Stimulated activated CD8-positive, alpha-beta memory T cell treated with anti-CD3 and anti-CD28 coated beads, Interleukin-4, amount 100 ng/mL, for 1 hour (primary cell): Measurements from ENCODE around the gene CDKAL1.
"Not testable (repeated sequence)": the region's sequence is repeated elsewhere in the genome, so short reads cannot be mapped to it uniquely, and the experiment has no call there.

Source experiments
- DNase-seq, 2 donors: peaks; one replicate each; pipeline ENCODE4 v3.0.0-alpha.2; 2020; ENCODE audit warnings: low read depth in 2 of 2, low spot score in 1 of 2

Gene CDKAL1

DNA sequence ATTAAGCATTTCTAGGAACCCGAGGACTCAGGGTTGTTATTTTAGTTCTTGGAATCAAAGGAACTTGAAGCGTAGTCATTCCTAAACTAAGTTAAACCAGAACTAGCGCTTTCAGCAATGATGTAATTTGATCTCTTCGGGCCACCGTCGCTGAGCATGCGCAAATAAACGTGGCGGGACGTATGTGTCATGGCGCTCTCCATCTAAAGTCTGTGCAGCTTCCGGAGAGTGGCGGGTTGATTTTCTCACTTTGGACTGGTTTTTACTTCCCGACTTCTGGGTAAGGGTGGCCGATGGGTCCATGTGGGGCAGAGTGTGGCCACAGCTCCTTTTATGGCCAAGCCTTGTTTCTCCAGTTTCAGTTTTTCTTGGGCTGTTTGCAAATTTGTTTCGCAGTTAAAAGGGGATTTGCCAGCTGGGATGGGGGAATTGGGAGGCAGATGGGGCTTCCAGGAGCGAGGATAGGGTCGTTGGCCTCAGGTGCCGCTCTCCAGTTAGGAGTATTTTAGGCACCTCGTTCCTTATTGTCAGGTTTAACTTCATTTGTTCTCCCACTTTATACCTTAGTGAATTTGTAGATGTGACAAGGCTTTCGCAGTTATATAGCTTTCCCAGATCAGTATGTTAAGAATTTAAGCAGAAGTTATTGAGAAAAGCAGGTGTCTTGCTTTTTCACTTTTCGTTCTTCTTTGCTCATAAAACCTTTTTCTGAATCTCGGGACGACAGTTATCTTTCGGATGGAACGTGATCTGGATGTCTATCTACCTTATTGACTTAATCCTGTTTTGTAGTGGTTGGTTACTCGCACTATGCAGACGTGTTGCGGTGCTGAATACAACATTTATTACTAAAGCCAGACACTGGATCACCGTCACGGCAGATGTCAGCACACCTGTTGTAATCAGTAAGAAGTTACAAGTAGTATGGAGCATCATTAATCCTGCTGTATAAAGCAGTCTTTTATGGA is at the start of gene CDKAL1:
Gene CDKAL1, plus strand, starts transcription at position 163 of the 968 bp plus-strand sequence. CDS start 11,894 bp downstream, outside the sequence.
- peak; percentile 67 to 77 for DNase-seq

DNA sequence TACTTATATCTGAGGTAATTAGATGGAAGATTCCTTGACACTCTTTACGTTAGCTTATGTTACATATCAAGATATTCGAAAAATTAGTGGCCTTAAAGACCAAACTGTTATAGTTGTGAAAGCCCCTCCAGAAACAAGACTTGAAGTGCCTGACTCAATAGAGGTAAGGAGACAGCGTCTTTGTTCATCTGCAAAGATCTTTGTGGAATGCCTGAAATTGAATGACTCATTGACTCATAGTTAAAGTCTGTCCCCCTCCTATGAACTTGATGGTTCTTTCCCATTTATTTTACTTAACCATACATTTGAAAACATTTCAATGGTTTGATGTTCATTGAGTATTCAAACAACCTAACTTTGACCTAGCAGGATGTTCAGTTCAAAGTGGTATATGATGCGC is 47.6 kb upstream of the CDKAL1 start:
- no peak for DNase-seq

DNA sequence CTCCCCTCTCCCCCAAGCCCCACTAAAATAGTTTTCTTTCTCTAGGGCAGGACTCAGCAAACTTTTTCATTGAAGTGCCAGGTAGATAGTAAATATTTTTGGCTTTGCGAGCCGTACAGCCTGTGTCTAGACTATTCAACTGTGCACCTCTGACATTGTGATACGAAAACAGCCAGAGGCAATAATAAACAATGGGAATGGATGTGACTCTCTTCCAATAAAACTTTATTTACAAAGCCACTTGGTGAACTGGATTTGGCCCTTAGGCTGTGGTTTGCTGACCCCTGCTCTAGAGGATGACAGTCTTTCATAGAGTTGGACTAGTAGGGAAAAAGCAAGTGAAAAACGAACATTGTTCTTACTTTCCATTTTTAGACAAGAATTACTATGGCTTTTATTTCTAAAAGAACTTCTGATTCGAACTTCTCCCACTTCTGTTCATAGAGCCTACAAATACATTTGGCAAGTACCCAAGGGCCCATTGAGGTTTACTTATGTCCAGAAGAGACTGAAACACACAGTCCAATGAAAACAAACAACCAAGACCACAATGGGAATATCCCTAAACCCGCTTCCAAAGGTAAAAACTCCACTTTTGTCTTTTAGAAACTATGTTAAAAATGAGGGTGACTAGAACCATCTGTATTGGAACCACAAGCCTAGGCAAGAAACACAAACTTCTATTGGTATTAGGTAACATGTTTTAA is 46.4 kb upstream of the CDKAL1 start:
- no peak for DNase-seq

DNA sequence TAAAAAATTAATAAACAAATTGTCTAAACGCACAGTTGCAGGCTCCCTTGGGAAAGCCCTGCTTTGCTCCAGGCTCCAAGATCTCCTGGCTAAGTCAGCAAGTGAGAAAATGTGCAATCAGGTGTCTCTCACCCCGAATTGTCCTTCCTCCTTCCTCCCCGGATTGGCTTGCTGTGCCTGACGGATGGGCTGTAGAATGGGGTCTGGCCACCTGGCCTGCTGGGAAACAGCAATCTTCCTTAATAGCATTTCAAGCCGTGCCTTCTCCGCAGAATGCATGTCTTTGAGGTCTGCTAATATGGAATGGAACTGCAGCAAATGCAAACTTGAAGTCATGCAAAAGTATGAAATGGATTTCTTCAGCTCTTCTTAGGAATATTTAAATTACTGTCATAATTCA is 43.7 kb upstream of the CDKAL1 start:
- DNase-seq = no peak

DNA sequence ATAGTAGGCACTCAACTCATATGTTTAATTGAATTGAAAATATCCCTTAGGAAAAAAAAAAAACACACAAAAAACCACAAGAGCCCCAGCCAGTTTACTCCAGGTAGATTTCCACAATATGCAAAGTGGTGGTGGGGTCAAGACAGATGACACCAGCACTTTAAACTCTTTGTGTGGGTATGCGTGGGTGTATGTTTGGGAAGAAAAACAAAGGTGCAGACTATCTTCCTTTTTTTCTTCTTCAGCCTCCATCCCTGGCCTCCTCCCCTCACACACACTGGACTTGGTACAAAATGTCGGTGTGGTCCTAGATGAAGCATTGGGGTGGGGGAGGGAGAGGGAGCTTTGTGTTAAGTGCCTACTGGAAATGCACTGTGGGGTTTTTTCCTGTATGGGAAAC is 42.2 kb upstream of the CDKAL1 start:
- DNase-seq = no peak

DNA sequence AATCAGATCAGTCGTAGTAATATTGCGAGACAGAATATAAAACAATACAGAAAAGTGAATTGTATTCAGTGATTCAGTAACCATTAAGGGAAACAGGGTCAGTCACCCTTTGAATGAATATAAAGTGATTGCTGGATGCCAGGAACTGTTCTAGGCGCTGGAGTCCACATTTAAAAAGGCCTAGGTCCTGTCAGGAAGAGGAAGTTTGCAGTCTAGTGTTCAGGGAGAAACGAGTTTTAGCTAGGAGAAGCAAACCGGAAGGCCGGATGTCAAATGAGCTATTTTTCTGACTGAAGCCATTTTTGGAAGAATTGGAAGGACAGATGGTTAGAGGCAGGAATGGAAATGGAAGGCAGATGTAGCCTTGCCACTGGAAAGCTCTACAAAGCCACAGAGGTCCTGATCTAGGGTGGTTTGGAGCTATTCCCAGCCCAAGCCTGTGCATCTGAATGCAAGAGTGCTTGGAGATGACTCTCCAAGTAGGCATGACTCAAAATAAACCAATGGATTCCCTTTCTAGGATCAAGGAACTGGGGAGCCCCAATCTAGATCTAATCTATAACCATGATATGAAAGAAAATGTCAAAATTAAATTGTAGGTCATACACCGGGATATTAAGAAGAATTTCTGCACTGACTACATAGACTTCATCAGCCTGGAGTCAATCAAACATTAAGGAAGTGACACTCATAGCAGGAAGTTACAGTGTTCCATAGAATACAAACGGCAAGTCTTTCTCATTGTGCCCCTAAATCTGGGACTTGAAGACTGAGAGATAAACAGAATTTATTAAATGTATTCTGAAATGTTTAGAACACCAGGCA is 36.8 kb upstream of the CDKAL1 start:
- no peak for DNase-seq

DNA sequence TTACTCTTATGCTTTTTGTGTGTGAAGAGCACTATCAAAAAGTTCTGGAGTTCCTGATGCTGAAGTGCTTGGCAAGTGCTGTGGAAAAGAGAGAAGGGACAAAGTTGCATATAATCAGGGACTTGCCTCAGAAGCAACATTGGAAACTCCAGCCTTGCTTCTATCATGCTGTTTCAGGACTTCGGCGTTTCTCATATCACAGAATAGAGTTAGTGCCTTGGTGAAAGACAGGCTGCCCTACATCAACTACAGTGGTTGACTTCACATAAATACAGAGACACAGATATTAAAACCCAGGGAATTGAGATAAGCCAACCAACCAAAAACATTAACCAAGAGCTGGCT is 36.2 kb upstream of the CDKAL1 start:
- no peak for DNase-seq

DNA sequence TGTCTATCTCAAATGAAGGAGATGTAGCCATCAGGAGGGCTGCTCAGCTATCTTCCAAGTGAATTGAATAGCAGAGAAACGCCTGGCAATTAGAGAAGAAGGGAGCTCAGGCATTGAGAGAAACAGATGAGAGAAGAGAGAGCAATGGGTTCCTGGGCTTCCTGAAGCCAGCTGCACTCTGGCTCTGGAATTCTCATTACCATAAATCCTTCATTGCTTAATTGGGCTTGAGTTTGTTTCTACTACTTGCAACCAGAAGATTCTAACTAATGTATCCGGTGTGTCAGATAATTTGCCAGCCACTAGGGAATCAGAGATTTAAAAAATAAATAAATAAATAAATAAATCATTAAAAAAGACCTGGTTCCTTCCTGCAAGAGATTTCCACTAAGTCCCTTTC is 25.0 kb upstream of the CDKAL1 start:
- no peak for DNase-seq

DNA sequence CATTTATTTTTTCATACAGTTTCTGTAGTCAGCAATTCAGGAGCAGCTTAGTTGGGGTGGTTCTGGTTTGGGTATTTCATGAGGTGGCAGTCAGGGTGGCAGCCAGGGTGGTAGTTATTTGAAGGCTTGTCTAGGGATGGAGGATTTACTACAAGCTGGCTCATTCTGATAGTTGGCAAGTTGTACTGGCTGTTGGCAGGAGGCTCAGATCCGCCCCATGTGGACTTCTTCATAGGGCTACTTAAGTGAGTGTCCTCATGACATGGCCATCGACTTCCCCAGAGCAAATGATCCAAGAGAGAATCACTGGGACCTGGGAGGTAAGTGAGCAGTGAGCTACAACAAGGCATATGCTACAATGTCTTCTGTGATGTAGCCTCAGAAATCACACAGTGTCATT is 22.4 kb upstream of the CDKAL1 start:
- DNase-seq = no peak

DNA sequence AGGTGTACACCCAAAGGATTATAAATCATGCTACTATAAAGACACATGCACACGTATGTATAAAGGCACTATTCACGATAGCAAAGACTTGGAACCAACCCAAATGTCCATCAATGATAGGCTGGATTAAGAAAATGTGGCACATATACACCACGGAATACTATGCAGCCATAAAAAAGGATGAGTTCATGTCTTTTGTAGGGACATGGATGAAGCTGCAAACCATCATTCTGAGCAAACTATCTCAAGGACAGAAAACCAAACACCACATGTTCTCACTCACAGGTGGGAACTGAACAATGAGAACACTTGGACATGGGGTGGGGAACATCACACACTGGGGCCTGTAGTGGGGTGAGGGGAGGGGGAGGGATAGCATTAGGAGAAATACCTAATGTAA is 9.0 kb upstream of the CDKAL1 start:
- not testable (repeated sequence) for DNase-seq

DNA sequence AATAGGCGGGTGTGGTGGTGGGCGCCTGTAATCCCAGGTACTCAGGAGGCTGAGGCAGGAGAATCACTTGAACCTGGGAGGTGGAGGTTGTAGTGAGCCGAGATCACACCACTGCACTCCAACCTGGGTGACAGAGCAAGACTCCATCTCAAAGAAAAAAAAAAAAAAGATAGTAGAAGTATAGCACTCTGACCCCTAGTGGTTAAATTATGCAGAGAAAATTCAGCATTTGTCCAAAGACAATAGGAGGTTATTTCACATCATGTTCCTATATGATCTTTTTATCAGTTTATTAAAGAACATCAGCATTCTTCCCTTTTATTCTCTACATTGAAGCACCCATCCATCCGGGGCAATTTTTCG is 5.2 kb upstream of the CDKAL1 start:
- not testable (repeated sequence) for DNase-seq

DNA sequence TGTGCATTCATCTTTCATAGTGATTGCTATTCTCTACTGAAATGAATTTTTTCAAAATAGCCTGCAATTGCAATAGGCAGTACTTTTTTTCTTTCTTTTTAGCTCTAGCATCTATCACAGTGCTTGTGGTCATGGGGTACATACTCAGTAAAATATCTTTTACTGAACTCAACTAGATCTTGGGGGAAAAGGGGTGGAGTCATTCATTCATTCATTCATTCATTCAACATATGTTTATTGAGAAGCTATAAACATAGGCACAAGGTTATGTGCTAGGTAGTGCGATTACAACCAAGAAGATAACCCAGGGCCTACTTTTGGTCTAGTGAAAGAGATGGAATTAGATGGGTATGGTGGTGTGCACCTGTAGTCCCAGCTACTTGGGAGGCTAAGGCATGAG is 1.4 kb upstream of the CDKAL1 start:
- no peak for DNase-seq

DNA sequence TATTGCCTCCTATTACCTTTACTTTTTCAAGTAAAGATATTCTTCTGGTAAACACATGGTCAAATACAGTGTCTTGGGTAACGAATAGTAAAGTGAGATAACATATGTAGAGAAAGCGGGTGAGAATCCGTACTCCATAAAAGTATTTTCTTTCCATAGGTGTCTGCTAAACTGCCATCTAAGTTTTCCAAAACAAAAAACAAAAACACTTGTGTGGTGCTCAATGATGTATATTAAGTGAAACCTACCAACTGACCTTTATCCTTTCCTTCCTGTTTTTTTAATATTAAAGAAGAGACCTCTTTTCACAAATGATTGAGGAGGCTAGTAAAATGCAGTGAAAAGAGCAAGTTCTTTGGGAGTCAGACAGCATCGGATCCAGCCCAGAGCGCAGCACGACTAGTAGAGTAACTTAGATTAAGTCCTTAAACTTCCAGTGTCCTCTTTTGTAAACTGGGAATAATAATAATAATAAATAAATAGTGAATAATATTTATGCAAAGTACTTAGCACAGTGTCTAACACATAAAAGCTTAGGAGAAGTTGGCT is 437 bp upstream of the CDKAL1 start:
- no peak for DNase-seq

DNA sequence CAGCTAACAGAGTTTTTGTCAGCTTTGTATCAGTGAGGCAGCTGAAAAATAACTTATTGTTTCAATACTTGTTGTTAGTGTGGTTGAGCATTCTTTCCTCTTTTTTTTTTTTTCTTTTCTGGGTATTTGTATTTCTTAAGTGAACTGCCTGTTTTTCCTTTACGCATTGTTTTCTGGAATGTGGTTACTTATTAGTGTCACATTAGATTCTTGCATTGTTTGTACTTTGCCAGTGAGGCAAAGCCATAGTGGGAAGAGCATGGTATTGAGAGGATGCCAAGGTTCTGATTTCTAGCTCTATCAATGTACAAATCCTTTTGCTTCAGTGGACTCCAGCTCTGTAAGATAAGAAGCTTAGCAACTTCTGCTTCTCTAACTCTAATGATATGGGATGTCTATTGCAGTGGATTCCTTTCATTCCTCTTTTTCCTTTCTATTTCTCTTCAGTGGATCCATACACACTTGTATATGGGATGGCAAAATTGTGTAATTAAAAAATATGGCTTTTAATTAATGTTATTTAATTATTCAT is 3.9 kb downstream of the CDKAL1 start:
- DNase-seq = no peak

DNA sequence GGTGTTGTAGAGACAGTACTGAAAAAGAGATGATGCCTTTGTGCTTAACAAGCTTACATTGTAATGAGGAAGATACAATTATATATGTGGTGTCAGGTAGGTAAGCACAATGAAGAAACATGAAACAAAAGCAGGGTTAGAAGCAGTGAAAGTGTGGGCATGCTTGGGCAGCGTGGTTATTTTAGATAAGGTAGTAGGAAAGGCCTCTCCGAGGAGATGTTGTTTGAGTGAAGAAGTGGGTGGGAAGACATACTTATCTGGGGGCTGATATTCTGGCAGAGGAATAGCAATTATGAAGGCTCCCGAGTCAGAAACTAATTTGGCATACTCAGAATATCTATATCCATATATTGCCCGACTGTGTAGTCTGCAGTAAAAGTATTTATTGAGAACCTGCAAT is 4.7 kb downstream of the CDKAL1 start:
- DNase-seq = no peak

DNA sequence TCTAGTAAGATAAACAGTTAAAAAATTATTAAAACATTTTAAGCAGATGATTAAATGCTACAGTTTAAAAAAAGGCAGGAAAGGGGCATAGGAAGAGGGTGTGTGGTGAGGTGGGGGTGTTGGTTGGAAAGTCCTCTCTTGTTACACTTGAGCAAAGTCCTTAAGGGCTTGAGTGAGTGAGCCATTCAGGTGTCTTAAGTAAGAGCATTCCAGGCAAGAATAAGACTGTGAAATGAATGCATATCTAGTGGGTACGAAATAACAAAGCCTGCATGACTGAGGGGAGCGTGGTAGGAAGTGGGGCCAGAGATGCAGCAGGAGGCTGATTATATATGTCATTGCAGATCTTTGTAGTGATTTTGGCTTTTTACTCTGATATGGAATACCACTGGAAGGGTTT is 5.1 kb downstream of the CDKAL1 start:
- no peak for DNase-seq

DNA sequence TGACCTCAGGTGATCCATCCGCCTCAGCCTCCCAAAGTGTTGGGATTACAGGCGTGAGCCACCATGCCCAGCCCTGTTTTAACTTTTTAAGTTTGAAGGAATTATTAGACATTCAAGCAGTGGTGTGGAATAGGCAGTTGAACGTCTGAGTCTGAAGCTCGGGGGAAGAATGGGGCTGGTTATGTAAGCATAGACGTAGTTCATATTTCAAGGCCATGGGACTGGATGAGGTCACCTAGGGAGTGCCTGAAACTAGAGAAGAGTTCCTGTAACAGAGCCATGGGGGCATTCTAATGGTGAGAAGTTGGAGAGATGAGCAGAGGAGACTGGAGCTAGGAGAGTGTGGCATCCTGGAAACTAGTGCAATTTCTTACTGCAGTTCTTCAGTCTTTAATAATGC is 6.4 kb downstream of the CDKAL1 start:
- no peak for DNase-seq

DNA sequence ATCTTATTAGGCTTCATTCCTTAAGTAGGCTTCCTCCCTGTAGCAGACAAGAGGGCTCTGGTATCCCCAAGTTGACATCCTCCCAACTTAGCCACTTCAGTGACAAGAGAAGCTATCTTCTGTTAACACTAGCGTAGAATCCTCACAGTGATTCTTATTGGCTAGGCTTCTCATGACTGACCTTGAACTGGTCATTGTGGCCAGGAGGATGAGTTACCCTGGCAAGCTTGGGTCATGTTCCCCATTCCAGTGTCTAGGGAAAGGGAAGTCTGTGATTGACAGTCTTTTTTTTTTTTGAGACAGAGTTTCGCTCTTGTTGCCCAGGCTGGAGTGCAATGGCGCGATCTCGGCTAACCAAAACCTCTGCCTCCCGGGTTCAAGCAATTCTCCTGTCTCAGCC is 7.1 kb downstream of the CDKAL1 start:
- no peak for DNase-seq

DNA sequence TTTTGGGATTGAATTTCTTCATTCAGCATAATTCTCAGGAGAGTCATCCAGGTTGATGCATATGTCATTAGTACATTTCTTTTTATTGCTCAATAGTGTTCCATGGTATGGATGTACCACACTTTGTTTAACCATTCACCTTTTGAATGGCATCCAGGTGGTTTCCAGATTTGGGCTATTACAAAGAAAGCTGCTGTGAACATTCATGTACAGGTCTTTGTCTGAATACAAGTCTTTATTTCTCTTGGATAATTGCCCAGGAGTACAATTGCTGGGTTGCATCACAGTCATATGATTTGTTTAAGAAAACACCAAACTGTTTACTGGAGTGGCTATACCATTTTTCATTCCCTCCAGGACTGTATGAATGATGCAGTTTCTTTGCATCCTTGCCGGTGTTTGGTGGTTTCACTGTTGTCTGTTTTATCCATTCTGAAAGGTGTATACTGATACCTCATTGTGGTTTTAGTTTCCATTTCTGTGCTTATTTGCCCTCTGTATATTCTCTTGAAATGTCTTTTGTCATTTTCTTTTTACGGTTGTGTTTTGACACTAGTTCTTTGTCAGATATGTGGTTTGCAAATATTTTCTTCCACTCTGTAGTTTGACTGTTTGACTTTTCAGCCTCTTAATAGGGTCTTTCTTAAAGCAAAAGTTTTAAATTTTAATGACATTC is 8.8 kb downstream of the CDKAL1 start:
- DNase-seq = no peak

DNA sequence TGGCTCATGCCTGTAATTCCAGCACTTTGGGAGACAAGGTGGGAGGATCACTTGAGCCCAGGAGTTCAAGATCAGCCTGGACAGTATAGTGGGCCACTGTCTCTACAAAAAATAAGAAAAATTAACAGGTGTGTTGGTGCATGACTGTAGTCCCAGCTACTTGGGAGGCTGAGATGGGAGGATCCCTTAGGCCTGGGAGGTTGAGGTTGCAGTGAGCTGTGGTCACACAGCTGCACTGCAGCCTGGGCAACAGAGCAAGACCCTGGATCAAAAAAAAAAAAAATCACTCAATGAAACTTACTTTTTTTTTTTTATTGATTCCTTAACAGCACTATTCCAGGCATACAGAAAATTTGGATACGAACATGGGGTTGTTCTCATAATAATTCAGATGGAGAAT is 14.0 kb downstream of the CDKAL1 start:
- DNase-seq = no peak

DNA sequence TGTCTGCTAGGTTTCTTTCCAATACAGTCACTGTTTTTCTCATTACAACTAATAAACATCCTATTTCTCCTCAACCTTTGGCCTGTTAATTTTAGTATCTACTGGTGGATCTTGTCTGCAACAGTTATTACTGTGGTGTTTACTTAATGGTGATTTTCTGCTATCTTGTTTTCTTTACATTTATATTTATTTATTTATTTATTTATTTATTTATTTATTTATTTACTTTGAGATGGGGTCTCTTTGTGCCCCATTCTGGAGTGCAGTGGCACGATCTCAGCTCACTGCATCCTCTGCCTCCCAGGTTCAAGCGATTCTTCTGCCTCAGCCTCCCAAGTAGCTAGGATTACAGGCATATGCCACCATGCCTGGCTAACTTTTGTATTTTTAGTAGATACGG is 15.1 kb downstream of the CDKAL1 start:
- DNase-seq = not testable (repeated sequence)
